ENCODE data around the gene SHISA8.

- TF ChIP-seq CTCF (conservative IDR thresholded peaks at IDR 0.05 in 1 of 2, IDR thresholded peaks at IDR 0.05 in 1 of 2; ENCODE audit: extremely low read depth in 1 of 2, insufficient read depth in 1 of 2, low read depth in 1 of 2, low read length in 2 of 2): no peak
- no peak for TF ChIP-seq EZH2 (IDR thresholded peaks at IDR 0.05; ENCODE audit: borderline replicate concordance, low read length)
These were observed 34.6 kb upstream of the SHISA8 start for GRCh38 chr22:41949297-41949965.
